ENCODE measurements around the gene RASSF3. TPM values are rescaled to one million over a fixed set of nuclear protein-coding genes. Genes with fewer than 3 reads are reported as not detected.

Gene RASSF3
- polyA plus RNA-seq, 1 donor from 2014 or later: 3.4 TPM

DNA sequence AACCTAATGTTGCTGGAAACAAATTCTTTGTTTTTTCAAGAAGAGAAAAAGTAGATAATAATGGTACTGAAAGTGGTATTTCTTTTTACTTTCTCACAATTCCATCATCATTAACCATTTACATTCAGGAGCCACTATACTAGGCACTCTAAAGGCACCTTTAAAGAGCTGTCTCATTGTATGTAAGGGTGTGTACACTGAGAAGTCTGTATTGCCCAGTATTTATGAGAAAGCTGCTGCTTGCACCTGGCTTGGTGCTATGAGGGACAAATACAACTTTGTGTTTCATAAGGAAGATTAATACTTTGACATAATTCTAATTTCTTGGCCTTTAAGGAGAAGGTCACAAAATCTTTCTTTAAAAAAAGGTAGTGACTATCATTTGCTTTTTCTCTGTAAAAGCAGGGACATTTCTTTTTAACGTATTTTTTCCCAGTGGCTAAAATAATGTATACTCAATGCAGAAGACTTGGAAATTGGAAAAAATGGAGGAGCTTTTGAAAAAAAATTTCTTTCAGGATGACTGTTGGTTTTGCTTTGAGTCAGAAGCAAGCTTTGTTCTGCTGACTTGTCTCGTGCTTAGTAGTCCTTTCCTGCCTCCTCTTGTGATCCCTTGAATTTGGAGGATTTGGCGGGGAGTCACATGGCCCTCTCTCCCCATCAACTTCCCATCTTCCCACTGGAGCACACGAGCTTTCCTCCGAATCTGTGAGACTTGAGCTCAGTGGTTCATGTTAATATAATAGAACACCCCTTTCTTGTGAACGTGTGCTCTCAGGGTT, 50.1 kb downstream of the RASSF3 start:
- H3K27ac Mint-ChIP-seq: peak overlapping the region; percentile 43 to 87 (median 64)

DNA sequence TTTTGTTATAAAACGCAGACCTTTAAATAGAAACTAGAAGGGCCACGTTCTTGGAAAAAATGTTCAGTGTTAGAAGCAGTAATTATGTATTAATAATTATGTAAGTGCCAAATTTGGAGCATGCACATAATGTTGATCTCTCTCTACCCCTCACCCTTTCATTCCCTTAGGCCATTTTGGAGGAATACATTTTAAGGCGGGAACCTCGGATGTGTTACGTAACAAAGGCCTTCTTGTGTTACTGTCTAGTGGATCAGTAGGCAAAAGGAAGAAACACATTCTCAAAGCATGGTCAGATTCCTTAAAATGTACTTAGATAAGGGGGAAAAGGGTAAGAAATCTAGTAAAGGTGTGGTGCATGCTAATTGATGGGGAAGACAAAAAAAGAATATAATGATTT, 52.7 kb downstream of the RASSF3 start:
- H3K27ac Mint-ChIP-seq: peak overlapping the region; percentile 36 to 78 (median 78)
- H3K9me3 Mint-ChIP-seq: no peaks in the 10 kb centered on the region
- no peak overlapping the region for H3K4me3 Mint-ChIP-seq
- peaks cover 56 to 74% (median 62%) of the 10 kb centered on the region in 3 donors for H3K4me1 Mint-ChIP-seq
- no peaks in the 10 kb centered on the region for H3K27me3 Mint-ChIP-seq
- H3K36me3 Mint-ChIP-seq: peaks cover 5% of the 10 kb centered on the region

More for the DNA sequence above, 50.1 kb downstream of the RASSF3 start:
- H3K4me1 Mint-ChIP-seq: peaks cover 48 to 66% (median 55%) of the 10 kb centered on the region in 3 donors
- H3K4me3 Mint-ChIP-seq: peak overlapping the region in 1 of 4 donors; percentile 14
- no peaks in the 10 kb centered on the region for H3K27me3 Mint-ChIP-seq
- H3K36me3 Mint-ChIP-seq: peaks cover 7% of the 10 kb centered on the region
- no peaks in the 10 kb centered on the region for H3K9me3 Mint-ChIP-seq

DNA sequence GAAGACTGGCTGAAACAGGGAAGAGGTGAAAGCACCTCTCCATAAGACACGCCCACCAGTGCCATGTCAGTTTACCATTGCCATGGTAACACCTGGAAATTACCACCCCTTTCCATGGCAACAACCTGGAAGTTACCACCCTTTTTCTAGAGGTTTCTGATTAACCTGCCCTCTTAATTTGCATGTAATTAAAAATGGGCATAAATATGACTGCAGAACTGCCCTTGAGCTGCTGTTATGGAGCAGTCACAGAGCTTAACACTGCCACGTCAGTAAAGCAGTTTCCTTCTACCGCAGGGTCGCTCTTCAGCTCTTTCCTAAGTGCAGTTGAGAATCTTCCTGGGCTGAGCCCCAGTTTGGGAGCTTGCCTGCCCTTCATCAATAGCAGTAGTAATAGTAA, 55.2 kb downstream of the RASSF3 start:
- Mint-ChIP-seq H3K4me3 (peak overlapping the region; percentile 33 to 96 (median 68)), H3K27ac (peak overlapping the region; percentile 78 to 95 (median 95)), H3K4me1 (peaks cover 55 to 75% (median 71%) of the 10 kb centered on the region in 3 donors), H3K27me3 (no peaks in the 10 kb centered on the region), H3K36me3 (peaks cover 4% of the 10 kb centered on the region), H3K9me3 (no peaks in the 10 kb centered on the region)

DNA sequence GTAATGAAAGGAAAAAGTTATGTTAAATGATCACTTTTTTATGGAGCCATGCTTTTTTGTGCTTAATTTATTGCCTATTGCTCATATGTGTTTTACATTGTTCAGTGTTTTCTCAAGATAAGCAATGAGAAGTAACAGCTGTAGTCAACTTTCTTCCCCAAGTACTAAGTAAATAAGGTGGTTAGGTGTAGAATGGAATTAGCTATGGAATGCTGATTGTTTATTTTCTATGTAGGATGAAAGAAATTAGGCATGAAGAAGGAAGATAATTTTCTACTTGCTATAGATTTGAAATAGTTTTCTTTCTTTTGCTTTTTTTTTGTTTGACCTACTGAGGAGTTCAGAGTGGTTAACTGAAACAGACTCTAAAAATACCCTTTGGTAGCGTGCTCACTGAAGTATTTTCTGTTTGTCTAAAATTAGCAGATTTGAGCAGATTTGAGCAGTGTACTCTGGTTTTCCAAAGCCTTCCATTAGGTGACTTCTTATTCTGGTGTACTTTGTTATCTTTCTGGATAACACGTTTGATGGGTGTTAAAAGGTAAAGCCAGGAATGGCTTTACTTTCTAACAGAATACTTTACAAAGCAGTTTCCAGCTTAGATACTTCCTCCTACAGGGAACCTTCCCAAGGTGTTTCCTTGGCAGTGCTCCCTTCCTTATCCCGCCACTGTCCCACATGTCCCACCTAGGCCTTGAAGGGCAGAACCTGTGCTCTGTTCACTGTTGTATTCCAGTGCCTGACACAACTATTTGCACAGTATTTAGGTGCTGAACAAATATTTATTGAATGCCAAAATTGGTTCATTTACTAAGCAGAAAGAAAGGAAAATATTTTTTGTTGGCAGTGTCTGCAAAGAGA, 56.0 kb downstream of the RASSF3 start:
- Mint-ChIP-seq H3K4me3 (peak overlapping the region; percentile 33 to 96 (median 68)), H3K9me3 (no peaks in the 10 kb centered on the region), H3K27ac (peak overlapping the region; percentile 78 to 95 (median 95)), H3K4me1 (peaks cover 52 to 77% (median 74%) of the 10 kb centered on the region in 3 donors), H3K36me3 (peaks cover 4% of the 10 kb centered on the region), H3K27me3 (no peaks in the 10 kb centered on the region)

DNA sequence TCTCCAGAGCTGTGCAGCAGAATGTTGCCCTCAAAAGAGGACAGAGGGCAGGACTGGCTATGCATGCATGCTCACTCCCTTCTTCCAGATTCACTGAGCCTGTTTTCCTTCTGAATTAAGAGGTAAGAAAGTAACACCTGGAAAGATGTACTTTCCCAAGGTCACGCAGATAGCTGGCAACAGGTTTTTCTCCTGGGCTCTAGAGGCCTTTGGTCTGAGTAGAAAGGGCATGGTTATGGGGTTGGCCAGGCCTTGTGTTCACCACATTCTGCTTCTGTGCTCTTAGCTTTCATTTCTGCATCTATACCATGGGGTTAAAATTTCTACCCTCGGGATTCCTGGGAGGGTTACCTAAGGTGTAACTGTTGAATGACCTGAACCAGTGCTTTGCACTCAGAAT, 57.5 kb downstream of the RASSF3 start:
- H3K27me3 Mint-ChIP-seq: no peaks in the 10 kb centered on the region
- no peaks in the 10 kb centered on the region for H3K9me3 Mint-ChIP-seq
- peak overlapping the region; percentile 78 to 95 (median 95) for H3K27ac Mint-ChIP-seq
- H3K4me3 Mint-ChIP-seq: peak overlapping the region in 3 of 4 donors; percentile 45 to 96 (median 76)
- H3K4me1 Mint-ChIP-seq: peaks cover 55 to 77% (median 76%) of the 10 kb centered on the region in 3 donors
- peaks cover 5% of the 10 kb centered on the region for H3K36me3 Mint-ChIP-seq

DNA sequence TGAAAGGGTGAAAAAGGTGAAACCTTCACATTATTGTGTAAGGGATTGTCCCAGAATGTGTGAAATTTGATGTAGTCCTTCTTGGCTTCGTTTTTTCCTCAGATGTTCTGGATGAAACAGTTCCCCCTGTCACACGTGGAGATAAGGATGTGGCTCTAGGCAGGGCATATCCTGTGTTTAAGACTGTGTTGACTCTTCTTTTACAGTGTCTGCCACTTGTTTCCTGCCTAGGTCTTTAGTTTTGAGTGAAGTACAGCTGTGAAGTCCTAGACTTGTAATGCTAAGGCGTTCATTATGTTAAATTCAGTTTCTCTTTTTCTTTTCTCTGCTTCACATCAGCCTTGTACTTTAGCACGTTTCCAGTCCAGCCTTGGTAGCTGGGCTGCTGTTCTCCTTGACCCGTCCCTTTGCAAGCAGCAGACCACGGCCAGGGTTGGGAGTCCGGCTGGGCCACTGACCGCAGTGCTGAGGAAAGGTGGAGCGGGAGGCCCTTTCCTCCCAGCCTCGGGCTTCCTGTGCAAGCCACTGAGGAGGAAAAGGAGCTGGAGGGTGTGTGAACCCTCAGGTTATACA, 59.1 kb downstream of the RASSF3 start:
- Mint-ChIP-seq H3K4me3 (peak overlapping the region; percentile 71 to 96 (median 91)), H3K4me1 (peaks cover 65 to 89% (median 85%) of the 10 kb centered on the region in 3 donors), H3K27ac (peak overlapping the region; percentile 78 to 96 (median 95)), H3K27me3 (no peaks in the 10 kb centered on the region), H3K9me3 (no peaks in the 10 kb centered on the region), H3K36me3 (peaks cover 3% of the 10 kb centered on the region)

DNA sequence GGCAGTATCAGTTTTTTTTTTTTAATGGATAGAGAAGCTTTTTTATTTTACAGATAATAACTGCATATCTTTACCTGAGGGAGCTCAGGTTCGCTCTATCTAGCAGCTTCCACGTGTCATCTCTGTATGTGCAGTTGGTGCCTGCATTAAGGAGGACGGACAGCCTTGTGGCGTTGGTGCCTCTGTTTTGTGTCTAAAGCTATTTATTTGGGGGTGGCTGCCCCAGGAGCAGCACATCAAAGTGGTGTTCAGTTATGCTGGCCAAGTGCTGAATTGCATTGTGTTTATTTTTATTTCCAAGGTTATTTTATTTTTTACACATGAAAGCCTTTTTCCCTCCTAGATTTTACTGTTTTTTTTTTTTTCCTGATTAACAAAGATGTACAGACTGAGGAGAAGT, 59.7 kb downstream of the RASSF3 start:
- peaks cover 66 to 87% (median 86%) of the 10 kb centered on the region in 3 donors for H3K4me1 Mint-ChIP-seq
- no peaks in the 10 kb centered on the region for H3K9me3 Mint-ChIP-seq
- peaks cover 3% of the 10 kb centered on the region for H3K36me3 Mint-ChIP-seq
- peak overlapping the region; percentile 78 to 96 (median 95) for H3K27ac Mint-ChIP-seq
- H3K4me3 Mint-ChIP-seq: peak overlapping the region; percentile 71 to 96 (median 91)
- H3K27me3 Mint-ChIP-seq: no peaks in the 10 kb centered on the region

DNA sequence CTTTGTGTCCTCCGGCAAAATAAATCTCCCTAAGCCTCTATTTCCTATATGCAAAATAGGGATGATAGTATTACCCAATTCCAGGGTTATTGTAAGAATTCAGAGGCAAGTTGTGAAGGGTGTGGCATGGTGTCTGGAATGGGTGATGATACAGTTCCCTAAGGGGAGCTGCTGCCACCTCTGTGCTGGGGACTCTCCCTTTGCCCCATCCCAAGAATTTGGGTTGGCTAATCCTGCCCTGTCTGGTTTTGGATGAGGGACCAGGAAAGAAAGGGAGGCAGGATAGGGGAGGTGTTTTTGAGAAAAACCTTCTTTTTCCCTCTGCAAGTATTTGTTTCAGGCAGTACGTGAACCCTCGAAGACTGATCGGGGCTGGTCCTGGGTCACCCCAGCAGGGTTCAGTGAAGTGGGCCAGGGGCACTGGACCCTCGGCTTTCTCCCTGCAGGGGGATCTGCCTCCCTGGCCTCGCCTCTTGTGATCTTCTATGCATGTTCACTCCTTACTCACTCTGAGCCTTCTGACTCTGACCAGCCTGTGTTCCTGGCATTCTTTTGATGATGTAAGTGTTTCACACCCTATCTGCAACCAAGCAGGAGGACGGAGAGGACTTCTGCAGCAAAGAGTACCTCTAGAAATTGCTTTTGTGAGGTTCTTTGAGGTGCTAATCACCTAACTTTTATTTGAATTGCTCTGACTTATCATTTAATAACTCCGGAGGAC, 60.8 kb downstream of the RASSF3 start:
- Mint-ChIP-seq H3K27ac (peak overlapping the region; percentile 78 to 96 (median 95)), H3K4me1 (peaks cover 61 to 83% (median 82%) of the 10 kb centered on the region in 3 donors), H3K36me3 (peaks cover 3% of the 10 kb centered on the region), H3K27me3 (no peaks in the 10 kb centered on the region), H3K9me3 (no peaks in the 10 kb centered on the region), H3K4me3 (peak overlapping the region; percentile 71 to 96 (median 88))

DNA sequence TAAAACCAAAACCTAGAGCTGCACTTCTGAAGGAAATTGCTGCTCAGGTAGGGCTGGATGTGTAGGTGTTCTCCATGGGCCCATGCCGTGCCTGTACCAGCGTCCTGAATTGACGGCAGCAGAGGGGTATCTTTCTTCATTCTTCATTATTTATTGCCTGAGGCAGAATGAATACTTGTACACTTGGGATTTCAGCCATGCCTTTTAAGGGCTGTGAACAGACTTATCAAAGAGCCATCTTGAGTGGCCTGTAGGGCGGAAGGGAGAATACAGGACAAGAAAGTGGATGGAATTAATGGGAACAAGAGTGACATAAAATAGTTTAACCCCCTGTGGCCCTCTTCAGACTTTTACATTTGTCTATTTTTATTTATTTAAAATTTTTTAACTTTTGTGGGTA, 61.4 kb downstream of the RASSF3 start:
- Mint-ChIP-seq H3K4me3 (peak overlapping the region in 3 of 4 donors; percentile 71 to 90 (median 86)), H3K36me3 (peaks cover 3% of the 10 kb centered on the region), H3K27me3 (no peaks in the 10 kb centered on the region), H3K27ac (peak overlapping the region; percentile 78 to 96 (median 95)), H3K4me1 (peaks cover 56 to 77% (median 76%) of the 10 kb centered on the region in 3 donors), H3K9me3 (no peaks in the 10 kb centered on the region)

DNA sequence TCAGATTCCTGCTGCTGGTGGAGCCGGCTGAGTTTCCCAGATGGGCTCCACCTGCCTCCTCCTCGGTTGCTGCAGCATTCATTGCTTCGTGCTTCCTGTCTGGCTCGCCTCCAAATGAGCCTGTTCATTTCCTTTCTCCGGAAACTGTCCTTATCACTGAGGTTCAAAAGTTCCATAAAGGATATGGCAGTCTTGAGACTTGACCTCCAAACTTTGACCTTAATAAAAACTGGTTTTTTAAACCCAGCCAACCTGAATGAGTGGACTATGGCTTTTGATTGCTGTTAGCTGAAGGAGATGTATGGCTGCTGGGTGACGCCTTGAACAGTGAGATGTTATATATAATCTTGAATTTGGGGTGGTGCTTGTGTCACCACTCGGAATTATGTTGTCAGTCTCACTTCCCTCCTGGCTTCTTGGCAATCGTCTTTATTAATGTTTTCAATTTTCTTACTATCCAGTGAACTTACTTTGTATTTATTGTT, 62.7 kb downstream of the RASSF3 start:
- H3K36me3 Mint-ChIP-seq: peaks cover 3% of the 10 kb centered on the region
- H3K27me3 Mint-ChIP-seq: no peaks in the 10 kb centered on the region
- peak overlapping the region; percentile 59 to 99 (median 74) for H3K27ac Mint-ChIP-seq
- H3K4me1 Mint-ChIP-seq: peaks cover 61 to 76% (median 75%) of the 10 kb centered on the region in 3 donors
- H3K9me3 Mint-ChIP-seq: no peaks in the 10 kb centered on the region
- peak overlapping the region in 3 of 4 donors; percentile 41 to 90 (median 73) for H3K4me3 Mint-ChIP-seq

DNA sequence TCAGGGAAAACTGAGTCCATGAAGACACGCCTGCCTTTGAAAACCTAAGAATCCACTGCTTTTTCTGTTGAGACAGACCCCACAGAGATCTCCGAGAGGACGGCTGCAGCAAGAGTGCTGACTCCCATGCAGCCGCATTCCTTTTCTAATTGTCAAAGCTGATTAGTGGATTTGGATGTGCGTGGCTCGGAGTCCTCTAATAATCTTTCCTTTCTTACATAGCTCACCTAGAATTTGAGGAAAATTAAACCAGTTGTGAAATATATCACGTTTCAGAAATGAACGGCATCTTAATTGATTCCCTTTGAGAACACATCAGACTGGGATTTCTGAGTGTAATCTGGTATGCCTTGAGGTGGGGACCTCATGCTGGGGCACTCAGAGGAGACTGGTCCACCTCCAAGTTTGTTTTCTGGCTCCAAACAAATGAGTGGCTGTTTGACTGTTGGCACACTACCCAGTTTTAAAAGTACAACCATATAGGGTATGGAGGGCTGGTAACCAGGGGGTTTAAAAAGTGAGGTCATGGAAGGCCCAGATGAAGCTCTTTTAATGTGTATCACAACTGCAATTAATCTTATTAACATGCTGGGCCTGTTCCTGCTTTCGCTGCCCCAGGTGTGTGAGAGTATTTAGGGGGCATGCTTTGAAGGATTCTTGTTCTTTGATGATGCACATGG, 63.3 kb downstream of the RASSF3 start:
- Mint-ChIP-seq H3K4me3 (peak overlapping the region; percentile 2 to 90 (median 57)), H3K36me3 (peaks cover 1% of the 10 kb centered on the region), H3K27me3 (no peaks in the 10 kb centered on the region), H3K4me1 (peaks cover 62 to 77% (median 76%) of the 10 kb centered on the region in 3 donors), H3K27ac (peak overlapping the region; percentile 59 to 99 (median 74)), H3K9me3 (no peaks in the 10 kb centered on the region)

DNA sequence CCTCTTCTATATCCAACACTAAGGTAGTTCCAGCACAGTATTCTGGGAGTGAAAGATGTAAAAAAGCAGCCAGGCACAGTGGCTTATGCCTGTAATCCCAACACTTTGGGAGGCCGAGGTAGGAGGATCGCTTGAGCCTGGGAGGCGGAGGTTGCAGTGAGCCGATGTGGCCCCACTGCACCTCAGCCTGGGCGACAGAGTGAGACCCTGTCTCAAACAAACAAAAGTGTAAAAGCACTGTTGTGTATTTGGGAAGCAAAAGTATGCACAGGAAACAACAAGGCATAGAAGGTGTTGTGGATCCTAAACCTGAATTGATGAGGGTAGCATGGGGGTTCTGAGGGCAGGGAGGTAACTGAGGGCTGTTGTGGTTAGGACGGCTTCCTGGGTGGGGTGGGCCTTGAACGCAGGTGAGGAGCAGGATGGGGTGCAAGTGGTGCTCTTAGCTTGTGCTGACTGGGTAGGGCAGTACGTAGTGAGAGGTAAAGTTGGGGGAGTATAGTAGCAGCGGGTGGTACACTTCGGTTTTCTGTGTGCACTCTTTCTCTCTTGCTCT, 64.2 kb downstream of the RASSF3 start:
- Mint-ChIP-seq H3K27ac (peak overlapping the region; percentile 59 to 99 (median 74)), H3K4me1 (peaks cover 55 to 75% (median 70%) of the 10 kb centered on the region in 3 donors), H3K36me3 (peaks cover 1% of the 10 kb centered on the region), H3K4me3 (peak overlapping the region; percentile 2 to 89 (median 57)), H3K9me3 (no peaks in the 10 kb centered on the region), H3K27me3 (no peaks in the 10 kb centered on the region)

DNA sequence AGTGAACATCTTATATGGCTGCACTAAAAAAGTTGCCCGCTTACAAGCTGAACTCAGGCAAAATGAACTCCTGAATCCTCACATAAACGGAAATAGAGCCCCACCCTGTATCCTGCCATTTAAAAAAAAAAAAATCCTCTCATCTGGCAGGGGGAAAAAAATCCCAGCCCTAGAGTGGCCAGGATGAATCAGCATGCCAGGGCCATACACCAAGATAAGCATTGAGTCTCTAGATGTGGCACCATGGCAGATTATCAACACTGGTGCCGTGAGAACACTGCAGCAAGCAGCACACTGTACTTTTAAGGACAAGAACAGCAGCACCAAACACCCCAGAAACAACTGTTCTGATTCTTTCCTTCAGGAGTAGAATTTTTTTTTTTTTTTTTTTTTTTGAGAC, 65.5 kb downstream of the RASSF3 start:
- Mint-ChIP-seq H3K27ac (peak overlapping the region; percentile 66 to 86 (median 82)), H3K36me3 (peaks cover 1% of the 10 kb centered on the region), H3K4me1 (peaks cover 56 to 72% (median 71%) of the 10 kb centered on the region in 3 donors), H3K4me3 (peak overlapping the region in 3 of 4 donors; percentile 28 to 79 (median 74)), H3K9me3 (no peaks in the 10 kb centered on the region), H3K27me3 (no peaks in the 10 kb centered on the region)

All from IgD-negative memory B cell (primary cell).